ENCODE measurements around the gene LRMDA.

GRCh38 chr10:75801661-75802060 is 370.2 kb downstream of the LRMDA start:
- TF ChIP-seq CTCF (IDR thresholded peaks at IDR 0.05) (no peak), POLR2A (IDR thresholded peaks at IDR 0.05) (no peak), POLR2AphosphoS5 (IDR thresholded peaks at IDR 0.05) (no peak)
